Measurements from ENCODE around the gene RPL38.

DNA sequence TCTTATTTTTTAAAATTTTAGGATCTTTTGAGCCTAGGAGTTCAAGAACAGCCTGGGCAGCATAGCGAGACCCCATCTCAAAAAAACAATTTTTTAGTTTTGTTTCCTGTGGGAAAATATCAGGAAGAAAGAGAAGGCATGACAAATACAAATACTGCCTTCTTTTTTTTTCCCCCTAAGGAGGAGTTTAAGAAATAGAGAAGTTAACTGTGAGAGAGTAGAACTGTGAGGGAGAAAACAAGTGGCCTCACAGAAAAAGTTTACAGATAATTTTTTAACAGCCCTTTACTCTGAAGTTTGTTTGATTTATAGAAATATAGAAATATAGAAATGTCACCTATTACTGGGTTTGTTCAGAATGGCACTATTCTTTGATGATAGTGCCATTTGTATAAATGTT lies 31.0 kb downstream of the RPL38 start:
- TF ChIP-seq, protein P1, sequence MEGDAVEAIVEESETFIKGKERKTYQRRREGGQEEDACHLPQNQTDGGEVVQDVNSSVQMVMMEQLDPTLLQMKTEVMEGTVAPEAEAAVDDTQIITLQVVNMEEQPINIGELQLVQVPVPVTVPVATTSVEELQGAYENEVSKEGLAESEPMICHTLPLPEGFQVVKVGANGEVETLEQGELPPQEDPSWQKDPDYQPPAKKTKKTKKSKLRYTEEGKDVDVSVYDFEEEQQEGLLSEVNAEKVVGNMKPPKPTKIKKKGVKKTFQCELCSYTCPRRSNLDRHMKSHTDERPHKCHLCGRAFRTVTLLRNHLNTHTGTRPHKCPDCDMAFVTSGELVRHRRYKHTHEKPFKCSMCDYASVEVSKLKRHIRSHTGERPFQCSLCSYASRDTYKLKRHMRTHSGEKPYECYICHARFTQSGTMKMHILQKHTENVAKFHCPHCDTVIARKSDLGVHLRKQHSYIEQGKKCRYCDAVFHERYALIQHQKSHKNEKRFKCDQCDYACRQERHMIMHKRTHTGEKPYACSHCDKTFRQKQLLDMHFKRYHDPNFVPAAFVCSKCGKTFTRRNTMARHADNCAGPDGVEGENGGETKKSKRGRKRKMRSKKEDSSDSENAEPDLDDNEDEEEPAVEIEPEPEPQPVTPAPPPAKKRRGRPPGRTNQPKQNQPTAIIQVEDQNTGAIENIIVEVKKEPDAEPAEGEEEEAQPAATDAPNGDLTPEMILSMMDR (conservative IDR thresholded peaks at IDR 0.05; ENCODE audit: low read depth, low read length): no peak
- TF ChIP-seq EZH2 (IDR thresholded peaks at IDR 0.05; ENCODE audit: low read length, unreplicated experiment) (no peak), EZH2phosphoT487 (IDR thresholded peaks at IDR 0.05; ENCODE audit: borderline replicate concordance, low read length) (no peak)
